Smooth muscle cell (in vitro differentiated cells): ENCODE measurements around the gene SIGLEC9. TPM values are rescaled to one million over a fixed set of nuclear protein-coding genes. Genes with fewer than 3 reads are reported as not detected.

Source experiments
- DNase-seq: peaks from one replicate; lab custom pipeline; 2025; ENCODE audit not compliant: unreplicated experiment; lab: John Stamatoyannopoulos, UW
- H2AFZ ChIP-seq: fragments of 200-600 bp; sonication (generic); 2 replicates; pipeline ENCODE4 v1.6.0; 2016; ENCODE audit warnings: antibody characterized with exemption, low read depth, mild to moderate bottlenecking
- H3F3A ChIP-seq: fragments of 200-600 bp; sonication (generic); 2 replicates; pipeline ENCODE4 v1.6.0; 2017; ENCODE audit warnings: antibody characterized with exemption, low read depth
- H3K27ac ChIP-seq: fragments of 200-600 bp; sonication (generic); 2 replicates; pipeline ENCODE4 v1.5.1; 2016; ENCODE audit warnings: low read depth, mild to moderate bottlenecking
- H3K27me3 ChIP-seq: fragments of 200-600 bp; sonication (generic); 2 replicates; pipeline ENCODE4 v1.6.1; 2016; ENCODE audit warnings: low read depth, mild to moderate bottlenecking
- H3K36me3 ChIP-seq: fragments of 200-600 bp; sonication (generic); 2 replicates; pipeline ENCODE4 v1.5.1; 2016; ENCODE audit warnings: low read depth
- H3K4me1 ChIP-seq: fragments of 200-600 bp; sonication (generic); 2 replicates; pipeline ENCODE4 v1.5.1; 2016; ENCODE audit warnings: low read depth
- H3K4me2 ChIP-seq: fragments of 200-600 bp; sonication (generic); 2 replicates; pipeline ENCODE4 v1.6.0; 2016; ENCODE audit warnings: mild to moderate bottlenecking
- H3K4me3 ChIP-seq: fragments of 200-600 bp; sonication (generic); 2 replicates; pipeline ENCODE4 v1.5.1; 2016; ENCODE audit warnings: mild to moderate bottlenecking
- H3K79me2 ChIP-seq: fragments of 200-600 bp; sonication (generic); 2 replicates; pipeline ENCODE4 v1.6.0; 2016; ENCODE audit warnings: low read depth, mild to moderate bottlenecking
- H3K9ac ChIP-seq: fragments of 200-600 bp; sonication (generic); 2 replicates; pipeline ENCODE4 v1.6.0; 2016; ENCODE audit warnings: low read depth
- H3K9me3 ChIP-seq: fragments of 200-600 bp; sonication (generic); replicated peaks from 2 replicates; pipeline ENCODE4 v1.5.1; 2016; ENCODE audit warnings: low read depth
- H4K20me1 ChIP-seq: fragments of 200-600 bp; sonication (generic); 2 replicates; pipeline ENCODE4 v1.6.0; 2016; ENCODE audit warnings: low read depth
- WGBS: methylation state at CpG from one replicate; pipeline ENCODE4 v1.1.7; 2016; ENCODE audit warnings: low lambda C conversion rate; 5-methylcytosine and 5-hydroxymethylcytosine counted together
- polyA plus RNA-seq: library from polyadenylated mRNA; unstranded; fragments of >200 nt; fragmentation: Nextera tagmentation; extraction: Ambion mirVana; gene quantifications from 2 replicates; pipeline ENCODE4 v1.2.1, GENCODE V29; 2016
- total RNA-seq: library from RNA; depleted of rRNA; stranded (reverse); fragments of >200 nt; gene quantifications from 2 replicates; pipeline ENCODE4 v1.2.3, GENCODE V29; 2014
- TF ChIP-seq, protein P1 (sequence below): fragments of 200-600 bp; sonication (generic); IDR thresholded peaks from 2 replicates; pipeline ENCODE4 v1.5.1; 2017; ENCODE audit warnings: borderline replicate concordance, mild to moderate bottlenecking, antibody characterized with exemption; ENCODE audit not compliant: insufficient read depth, poor library complexity, severe bottlenecking

Gene SIGLEC9
- total and polyA plus RNA-seq, 2 experiments from 2014 or later = not detected

DNA sequence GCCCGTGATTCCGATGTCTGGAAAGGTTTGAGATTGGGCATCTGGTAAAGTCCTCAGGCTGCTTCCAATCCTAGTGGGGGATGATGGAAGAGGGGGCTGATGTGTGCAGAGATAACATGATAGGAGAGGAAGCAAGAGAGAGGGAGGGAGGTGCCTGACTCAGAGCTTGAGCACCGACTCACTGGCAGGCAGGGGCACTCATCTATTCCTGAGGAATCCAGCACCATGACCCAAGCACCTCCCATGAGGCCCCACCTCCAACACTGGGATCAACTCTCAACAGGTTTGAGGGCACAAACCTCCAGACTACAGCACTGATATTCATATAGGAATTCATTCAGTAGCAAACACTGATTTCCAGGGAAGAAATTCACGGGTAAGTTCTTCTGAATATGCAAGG lies 5.6 kb upstream of the SIGLEC9 start:
- Histone ChIP-seq H3K27ac (no peak overlapping the region), H3K4me1 (no peaks in the 10 kb centered on the region), H3K27me3 (peaks cover 8% of the 10 kb centered on the region), H2AFZ (no peak overlapping the region), H3K9ac (no peak overlapping the region), H3K4me2 (no peak overlapping the region), H3K36me3 (no peaks in the 10 kb centered on the region), H4K20me1 (no peaks in the 10 kb centered on the region), H3F3A (no peaks in the 10 kb centered on the region), H3K4me3 (no peak overlapping the region), H3K9me3 (no peaks in the 10 kb centered on the region), H3K79me2 (no peaks in the 10 kb centered on the region)
- TF ChIP-seq, protein P1, sequence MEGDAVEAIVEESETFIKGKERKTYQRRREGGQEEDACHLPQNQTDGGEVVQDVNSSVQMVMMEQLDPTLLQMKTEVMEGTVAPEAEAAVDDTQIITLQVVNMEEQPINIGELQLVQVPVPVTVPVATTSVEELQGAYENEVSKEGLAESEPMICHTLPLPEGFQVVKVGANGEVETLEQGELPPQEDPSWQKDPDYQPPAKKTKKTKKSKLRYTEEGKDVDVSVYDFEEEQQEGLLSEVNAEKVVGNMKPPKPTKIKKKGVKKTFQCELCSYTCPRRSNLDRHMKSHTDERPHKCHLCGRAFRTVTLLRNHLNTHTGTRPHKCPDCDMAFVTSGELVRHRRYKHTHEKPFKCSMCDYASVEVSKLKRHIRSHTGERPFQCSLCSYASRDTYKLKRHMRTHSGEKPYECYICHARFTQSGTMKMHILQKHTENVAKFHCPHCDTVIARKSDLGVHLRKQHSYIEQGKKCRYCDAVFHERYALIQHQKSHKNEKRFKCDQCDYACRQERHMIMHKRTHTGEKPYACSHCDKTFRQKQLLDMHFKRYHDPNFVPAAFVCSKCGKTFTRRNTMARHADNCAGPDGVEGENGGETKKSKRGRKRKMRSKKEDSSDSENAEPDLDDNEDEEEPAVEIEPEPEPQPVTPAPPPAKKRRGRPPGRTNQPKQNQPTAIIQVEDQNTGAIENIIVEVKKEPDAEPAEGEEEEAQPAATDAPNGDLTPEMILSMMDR = no peak
- WGBS = 75% methylated on average over 4 of the region's 4 CpGs
- DNase-seq = no peak

DNA sequence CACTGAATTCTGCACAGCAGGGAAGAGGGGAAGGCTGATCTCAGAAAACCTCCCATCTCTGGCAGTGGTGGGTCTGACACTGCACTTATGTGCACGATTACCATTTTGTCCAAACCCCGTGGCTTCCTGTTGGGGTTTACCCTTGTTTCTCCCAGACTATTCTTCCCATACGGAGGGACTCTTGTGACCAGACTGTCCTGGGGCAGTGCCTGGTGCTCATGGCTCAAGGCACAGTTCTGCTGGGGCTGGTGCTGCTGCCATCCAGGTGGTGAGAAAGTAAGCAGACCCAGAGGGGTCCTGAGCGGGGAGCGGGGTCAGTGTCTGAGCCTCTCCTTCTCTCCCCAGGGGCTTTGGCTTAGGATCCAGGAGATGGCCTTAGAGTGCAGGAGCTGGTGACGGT lies 5.1 kb upstream of the SIGLEC9 start:
- Histone ChIP-seq H3K79me2 (no peaks in the 10 kb centered on the region), H3K27me3 (peaks cover 8% of the 10 kb centered on the region), H3K4me3 (no peak overlapping the region), H3K4me1 (no peaks in the 10 kb centered on the region), H3K9ac (no peak overlapping the region), H3K9me3 (no peaks in the 10 kb centered on the region), H4K20me1 (no peaks in the 10 kb centered on the region), H3K27ac (no peak overlapping the region), H3F3A (no peaks in the 10 kb centered on the region), H3K4me2 (no peak overlapping the region), H3K36me3 (no peaks in the 10 kb centered on the region), H2AFZ (no peak overlapping the region)
- no peak for DNase-seq
- TF ChIP-seq, protein P1 = no peak
- 94% methylated on average over 6 of the region's 6 CpGs for WGBS

DNA sequence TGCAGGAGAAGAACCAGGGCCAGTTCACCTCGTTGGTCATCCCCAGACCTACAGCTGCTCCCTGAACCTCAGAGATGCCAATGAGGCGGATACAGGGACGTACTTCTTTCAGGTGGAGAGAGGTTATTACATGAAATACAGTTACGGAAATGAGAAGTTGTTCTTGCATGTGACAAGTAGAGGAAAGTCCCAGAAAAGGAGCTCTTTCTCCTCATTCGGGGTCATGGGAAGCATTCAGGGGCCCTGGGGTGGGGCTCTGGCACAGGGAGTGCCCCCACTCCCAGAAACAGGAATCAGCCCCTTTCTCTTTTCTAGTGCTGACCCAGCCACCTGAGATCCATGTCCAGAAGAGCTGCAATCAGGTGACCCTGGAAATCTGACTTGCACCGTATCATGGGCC lies 4.5 kb upstream of the SIGLEC9 start:
- TF ChIP-seq, protein P1 = no peak
- no peaks in the 10 kb centered on the region for H3F3A ChIP-seq
- no peak overlapping the region for H3K4me3 ChIP-seq
- no peaks in the 10 kb centered on the region for H3K79me2 ChIP-seq
- H3K36me3 ChIP-seq = no peaks in the 10 kb centered on the region
- H2AFZ ChIP-seq = no peak overlapping the region
- no peak overlapping the region for H3K9ac ChIP-seq
- DNase-seq = no peak
- 90% methylated on average over 6 of the region's 6 CpGs for WGBS
- H3K27ac ChIP-seq = no peak overlapping the region
- no peaks in the 10 kb centered on the region for H4K20me1 ChIP-seq
- H3K9me3 ChIP-seq = no peaks in the 10 kb centered on the region
- H3K4me2 ChIP-seq = no peak overlapping the region
- no peaks in the 10 kb centered on the region for H3K4me1 ChIP-seq
- H3K27me3 ChIP-seq = peaks cover 8% of the 10 kb centered on the region

DNA sequence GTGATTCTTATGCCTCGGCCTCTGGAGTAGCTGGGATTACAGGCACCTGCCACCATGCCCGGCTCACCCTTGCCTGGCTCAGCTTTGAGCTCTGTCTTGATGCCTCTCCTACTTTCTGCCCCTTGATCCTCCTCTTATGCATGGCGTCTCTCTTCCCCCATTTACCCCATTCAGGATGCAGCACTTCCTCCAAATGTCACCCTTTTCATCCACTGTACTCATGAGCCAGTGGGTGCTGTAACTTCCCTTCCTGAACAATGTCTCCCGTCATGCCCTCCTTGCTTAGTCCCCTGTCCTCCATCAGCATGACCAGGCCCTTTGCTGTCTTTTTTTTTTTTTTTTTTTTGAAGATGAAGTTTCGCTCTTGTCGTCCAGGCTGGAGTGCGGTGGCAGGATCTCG lies 3.4 kb upstream of the SIGLEC9 start:
- Histone ChIP-seq H3K9me3 (no peaks in the 10 kb centered on the region), H3K4me1 (no peaks in the 10 kb centered on the region), H2AFZ (no peak overlapping the region), H3K27ac (no peak overlapping the region), H3K79me2 (no peaks in the 10 kb centered on the region), H3F3A (no peaks in the 10 kb centered on the region), H4K20me1 (no peaks in the 10 kb centered on the region), H3K9ac (no peak overlapping the region), H3K4me2 (no peak overlapping the region), H3K27me3 (peaks cover 6% of the 10 kb centered on the region), H3K4me3 (no peak overlapping the region), H3K36me3 (no peaks in the 10 kb centered on the region)
- WGBS = 86% methylated on average over 8 of the region's 8 CpGs
- no peak for DNase-seq
- TF ChIP-seq, protein P1 = no peak
